Activated naive CD4-positive, alpha-beta T cell treated with anti-CD3 and anti-CD28 coated beads for 36 hours (primary cell): ENCODE measurements around the gene CTSL. TPM values are rescaled to one million over a fixed set of nuclear protein-coding genes. Genes with fewer than 3 reads are reported as not detected.

ENCODE experiments used
- CTCF ChIA-PET: fragments of 350-600 bp; sonication (Branson Sonifier 250); formaldehyde crosslinking; loops from one replicate; lab custom pipeline; 2021; ENCODE audit warnings: antibody characterized with exemption; lab: Charles Lee
- DNase-seq: peaks from one replicate; pipeline ENCODE4 v3.0.0-alpha.2; 2020
- H3K27ac Mint-ChIP-seq: one replicate; pipeline ENCODE4 v1.8.0; 2021; ENCODE audit warnings: mild to moderate bottlenecking, mixed read lengths
- H3K27me3 Mint-ChIP-seq: one replicate; pipeline ENCODE4 v1.8.0; 2021; ENCODE audit warnings: low read depth, mixed read lengths
- H3K36me3 Mint-ChIP-seq: one replicate; pipeline ENCODE4 v1.8.0; 2021; ENCODE audit warnings: low read depth, mixed read lengths
- H3K4me1 Mint-ChIP-seq: one replicate; pipeline ENCODE4 v1.8.0; 2021; ENCODE audit warnings: low read depth, mixed read lengths
- H3K4me3 Mint-ChIP-seq: one replicate; pipeline ENCODE4 v1.8.0; 2021; ENCODE audit warnings: mild to moderate bottlenecking, moderate library complexity, mixed read lengths
- H3K9me3 Mint-ChIP-seq: one replicate; pipeline ENCODE4 v1.8.0; 2021; ENCODE audit warnings: mixed read lengths
- intact Hi-C: fragments of 100-400 bp; cut with micrococcal nuclease; formaldehyde crosslinking; loops from one replicate; pipeline ENCODE4 v1.15.1; 2023
- total RNA-seq, 2 experiments: library from RNA; stranded (reverse); gene quantifications; one replicate each; pipeline ENCODE4 v1.2.3, GENCODE V29; 2021

The CTSL gene
- total RNA-seq, 2 experiments from 2014 or later, result 0.81 to 0.86 TPM

GRCh38 chr9:87685441-87685840, 40.5 kb upstream of the CTSL start:
- H3K4me1 Mint-ChIP-seq, result peaks cover 24% of the 10 kb centered on the region
- DNase-seq, result no peak
- no peak overlapping the region for H3K27ac Mint-ChIP-seq
- CTCF ChIA-PET, result interaction anchor here (0.6 to 1.0 kb wide), 3 partner anchors 128 to 1314 kb away, joined by 3 read pairs; no protein-coding TSS in a partner anchor
- H3K9me3 Mint-ChIP-seq, result peaks cover 1% of the 10 kb centered on the region
- intact Hi-C loops, result loop anchor here (2.0 to 10.0 kb wide), 4 partner anchors 59 to 355 kb away; partner anchors contain the start of genes CDK20 and SPATA31E1
- no peak overlapping the region for H3K4me3 Mint-ChIP-seq
- no peaks in the 10 kb centered on the region for H3K36me3 Mint-ChIP-seq
- no peaks in the 10 kb centered on the region for H3K27me3 Mint-ChIP-seq

DNA sequence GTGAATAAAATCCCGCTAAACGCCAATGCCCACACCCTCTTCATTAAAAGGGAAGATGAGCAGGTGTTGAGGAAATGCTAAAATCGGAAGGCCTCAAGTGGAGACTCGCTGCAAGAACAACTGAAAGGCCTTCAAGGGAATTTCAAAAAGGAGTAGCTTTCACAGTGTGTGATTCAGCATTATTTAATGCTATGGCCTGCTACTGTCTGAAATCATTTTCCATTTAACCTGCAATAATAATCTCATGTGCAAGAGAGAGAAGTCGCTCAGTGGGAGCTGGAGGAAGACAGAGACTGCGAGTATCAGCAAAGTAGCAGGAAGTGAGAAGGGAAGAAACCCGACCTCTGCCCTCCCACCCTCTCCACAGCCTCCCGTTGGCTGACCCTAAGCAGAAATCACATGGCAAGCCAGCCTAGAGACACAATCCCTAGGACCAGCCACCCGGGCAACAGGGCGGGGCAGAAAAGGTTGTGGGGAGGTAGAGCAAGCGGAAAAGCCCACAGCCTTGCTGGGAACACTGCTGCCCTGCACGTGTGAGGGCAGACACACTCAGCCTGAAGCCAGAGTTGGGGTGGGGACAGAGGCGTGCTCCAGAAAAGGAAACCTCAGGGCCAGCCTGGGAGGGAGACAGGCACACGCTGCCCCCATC, 39.9 kb upstream of the CTSL start:
- no peaks in the 10 kb centered on the region for H3K27me3 Mint-ChIP-seq
- H3K4me3 Mint-ChIP-seq, result no peak overlapping the region
- no peak overlapping the region for H3K27ac Mint-ChIP-seq
- H3K36me3 Mint-ChIP-seq, result no peaks in the 10 kb centered on the region
- CTCF ChIA-PET, result interaction anchor here (0.9 to 1.0 kb wide), 2 partner anchors 127 to 175 kb away, joined by 3 read pairs; no protein-coding TSS in a partner anchor
- DNase-seq, result no peak
- H3K4me1 Mint-ChIP-seq, result peaks cover 24% of the 10 kb centered on the region
- peaks cover 1% of the 10 kb centered on the region for H3K9me3 Mint-ChIP-seq
- intact Hi-C loops, result loop anchor here (2.0 to 10.0 kb wide), 4 partner anchors 59 to 355 kb away; partner anchors contain the start of genes CDK20 and SPATA31E1

DNA sequence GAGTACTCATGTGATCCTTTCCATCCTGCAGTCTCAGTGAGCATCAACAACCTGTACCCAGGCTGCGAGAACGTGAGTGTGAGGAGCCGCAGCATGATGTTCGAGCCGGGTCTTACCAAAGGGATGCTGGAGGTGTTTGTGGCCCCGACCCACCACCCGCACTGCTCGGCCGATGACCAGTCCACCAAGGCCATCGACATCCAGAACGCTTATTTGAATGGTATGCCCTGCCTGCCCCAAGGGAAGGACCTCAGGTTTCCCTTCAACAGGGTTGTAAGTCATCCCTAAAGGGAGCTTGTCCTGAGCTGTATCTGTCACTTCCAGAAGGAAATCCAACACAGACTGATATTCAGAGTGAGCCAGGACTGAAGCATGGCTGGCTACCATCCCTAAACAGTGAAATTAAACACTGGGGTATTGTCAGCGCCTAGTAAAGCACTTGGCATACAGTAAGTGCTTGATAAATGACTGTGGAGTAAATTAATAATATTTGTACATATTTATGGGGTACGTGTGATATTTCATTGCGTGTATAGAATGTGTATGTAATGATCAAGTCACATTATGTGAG, 39.3 kb upstream of the CTSL start:
- no peak for DNase-seq
- intact Hi-C loops, result loop anchor here (10.0 kb wide), 3 partner anchors 58 to 288 kb away; partner anchors contain the start of genes CDK20 and SPATA31E1
- Mint-ChIP-seq H3K4me3 (no peak overlapping the region), H3K36me3 (no peaks in the 10 kb centered on the region), H3K27ac (no peak overlapping the region), H3K4me1 (peaks cover 24% of the 10 kb centered on the region), H3K27me3 (no peaks in the 10 kb centered on the region), H3K9me3 (peaks cover 1% of the 10 kb centered on the region)
- CTCF ChIA-PET, result interaction anchor here (0.9 kb wide), 1 partner anchor 175 kb away, joined by 3 read pairs; no protein-coding TSS in a partner anchor

GRCh38 chr9:87687207-87687606, 38.7 kb upstream of the CTSL start:
- no peak for DNase-seq
- CTCF ChIA-PET, result no interaction called here
- H3K4me3 Mint-ChIP-seq, result no peak overlapping the region
- H3K36me3 Mint-ChIP-seq, result no peaks in the 10 kb centered on the region
- no peaks in the 10 kb centered on the region for H3K27me3 Mint-ChIP-seq
- peaks cover 24% of the 10 kb centered on the region for H3K4me1 Mint-ChIP-seq
- intact Hi-C loops, result loop anchor here (10.0 kb wide), 3 partner anchors 58 to 288 kb away; partner anchors contain the start of genes CDK20 and SPATA31E1
- peaks cover 1% of the 10 kb centered on the region for H3K9me3 Mint-ChIP-seq
- no peak overlapping the region for H3K27ac Mint-ChIP-seq

- Mint-ChIP-seq H3K4me3 (no peak overlapping the region), H3K9me3 (peaks cover 15% of the 10 kb centered on the region), H3K27ac (no peak overlapping the region), H3K36me3 (no peaks in the 10 kb centered on the region), H3K4me1 (no peaks in the 10 kb centered on the region), H3K27me3 (no peaks in the 10 kb centered on the region)
- no peak for DNase-seq
- CTCF ChIA-PET, result interaction anchor here (1.1 kb wide), 1 partner anchor 16 kb away, joined by 3 read pairs; no protein-coding TSS in a partner anchor
- intact Hi-C loops, result no loop called here
These were observed 31.6 kb upstream of the CTSL start for GRCh38 chr9:87694236-87694755.

GRCh38 chr9:87695523-87695922, 30.4 kb upstream of the CTSL start:
- CTCF ChIA-PET, result interaction anchor here (0.7 kb wide), 1 partner anchor 41 kb away, joined by 3 read pairs; no protein-coding TSS in a partner anchor
- Mint-ChIP-seq H3K36me3 (no peaks in the 10 kb centered on the region), H3K9me3 (peaks cover 14% of the 10 kb centered on the region), H3K27me3 (no peaks in the 10 kb centered on the region), H3K4me3 (no peak overlapping the region), H3K4me1 (no peaks in the 10 kb centered on the region), H3K27ac (no peak overlapping the region)
- intact Hi-C loops, result no loop called here
- DNase-seq, result no peak

DNA sequence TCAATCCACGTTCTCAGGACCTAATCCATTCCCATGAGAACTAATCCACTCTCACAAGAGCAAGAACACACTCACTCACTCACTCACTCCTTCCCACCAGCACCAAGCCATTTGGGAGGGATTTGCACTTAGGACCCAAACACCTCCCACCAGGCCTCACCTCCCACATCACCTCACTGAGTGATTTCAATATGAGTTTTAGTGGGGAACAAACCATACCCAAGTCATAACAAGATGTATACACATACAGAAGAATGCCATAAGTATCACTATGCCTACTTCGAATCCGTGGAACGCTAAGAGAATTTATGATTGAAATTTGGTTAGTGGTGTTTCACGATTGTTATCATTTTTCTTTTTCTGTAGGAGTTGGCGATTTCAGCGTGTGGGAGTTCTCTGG, 29.3 kb upstream of the CTSL start:
- CTCF ChIA-PET, result no interaction called here
- intact Hi-C loops, result no loop called here
- Mint-ChIP-seq H3K27me3 (no peaks in the 10 kb centered on the region), H3K4me3 (no peak overlapping the region), H3K36me3 (no peaks in the 10 kb centered on the region), H3K9me3 (peaks cover 14% of the 10 kb centered on the region), H3K4me1 (no peaks in the 10 kb centered on the region), H3K27ac (no peak overlapping the region)
- no peak for DNase-seq

GRCh38 chr9:87698069-87698809, 27.7 kb upstream of the CTSL start:
- Mint-ChIP-seq H3K9me3 (peaks cover 9% of the 10 kb centered on the region), H3K4me3 (no peak overlapping the region), H3K4me1 (peaks cover 3% of the 10 kb centered on the region), H3K27me3 (peaks cover 2% of the 10 kb centered on the region), H3K36me3 (no peaks in the 10 kb centered on the region), H3K27ac (no peak overlapping the region)
- no peak for DNase-seq
- CTCF ChIA-PET, result no interaction called here
- intact Hi-C loops, result no loop called here

DNA sequence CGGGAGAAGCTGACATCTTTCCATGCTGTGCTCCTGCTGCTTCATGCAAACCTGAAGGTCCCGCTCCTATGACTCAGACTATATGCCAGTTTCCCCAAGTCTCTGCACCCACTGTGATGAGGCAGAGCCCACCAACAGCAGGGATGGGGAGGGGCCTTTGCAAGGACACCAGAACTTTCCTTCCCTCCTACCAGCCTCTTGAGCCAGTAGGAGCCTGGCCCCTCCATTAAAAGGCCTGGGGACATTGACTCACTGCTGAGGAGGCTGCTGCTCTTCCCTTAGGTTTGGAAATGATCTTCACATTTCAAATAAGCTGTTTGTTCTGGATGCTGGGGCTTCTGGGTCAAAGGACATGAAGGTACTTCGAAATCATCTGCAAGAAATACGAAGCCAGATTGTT, 26.1 kb upstream of the CTSL start:
- H3K27me3 Mint-ChIP-seq, result peaks cover 2% of the 10 kb centered on the region
- H3K4me3 Mint-ChIP-seq, result no peak overlapping the region
- no peaks in the 10 kb centered on the region for H3K9me3 Mint-ChIP-seq
- H3K27ac Mint-ChIP-seq, result no peak overlapping the region
- no peaks in the 10 kb centered on the region for H3K36me3 Mint-ChIP-seq
- intact Hi-C loops, result loop anchor here (10.0 kb wide), 1 partner anchor 775 kb away; no protein-coding TSS in a partner anchor
- H3K4me1 Mint-ChIP-seq, result peaks cover 3% of the 10 kb centered on the region
- CTCF ChIA-PET, result no interaction called here
- no peak for DNase-seq

- no peaks in the 10 kb centered on the region for H3K36me3 Mint-ChIP-seq
- H3K27ac Mint-ChIP-seq, result no peak overlapping the region
- intact Hi-C loops, result loop anchor here (10.0 kb wide), 1 partner anchor 773 kb away; no protein-coding TSS in a partner anchor
- H3K4me3 Mint-ChIP-seq, result no peak overlapping the region
- CTCF ChIA-PET, result no interaction called here
- no peaks in the 10 kb centered on the region for H3K9me3 Mint-ChIP-seq
- peaks cover 2% of the 10 kb centered on the region for H3K27me3 Mint-ChIP-seq
- DNase-seq, result no peak
- peaks cover 3% of the 10 kb centered on the region for H3K4me1 Mint-ChIP-seq
These were observed 24.4 kb upstream of the CTSL start for GRCh38 chr9:87701491-87701890.

GRCh38 chr9:87701931-87702421, 23.9 kb upstream of the CTSL start:
- H3K4me1 Mint-ChIP-seq, result peaks cover 3% of the 10 kb centered on the region
- CTCF ChIA-PET, result no interaction called here

DNA sequence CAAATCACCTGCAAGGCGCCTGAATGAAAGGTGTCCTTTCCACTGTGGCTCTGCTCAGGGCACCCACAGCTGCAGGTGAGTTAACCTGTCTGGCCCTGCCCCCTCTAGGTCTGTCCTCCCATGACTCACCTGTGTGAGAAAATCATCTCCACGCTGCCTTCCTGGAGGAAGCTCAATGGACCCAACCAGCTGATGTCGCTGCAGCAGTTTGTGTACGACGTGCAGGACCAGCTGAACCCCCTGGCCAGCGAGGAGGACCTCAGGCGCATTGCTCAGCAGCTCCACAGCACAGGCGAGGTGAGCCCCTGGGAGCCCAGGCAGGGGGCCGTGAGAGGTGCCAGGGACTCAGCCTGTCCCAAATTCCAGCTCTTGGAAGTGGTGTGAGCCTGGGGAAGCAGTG, 23.0 kb upstream of the CTSL start:
- CTCF ChIA-PET, result no interaction called here
- H3K27ac Mint-ChIP-seq, result no peak overlapping the region
- no peak overlapping the region for H3K4me3 Mint-ChIP-seq
- H3K27me3 Mint-ChIP-seq, result peaks cover 4% of the 10 kb centered on the region
- H3K4me1 Mint-ChIP-seq, result peaks cover 10% of the 10 kb centered on the region
- H3K9me3 Mint-ChIP-seq, result no peaks in the 10 kb centered on the region
- intact Hi-C loops, result loop anchor here (10.0 kb wide), 1 partner anchor 772 kb away; no protein-coding TSS in a partner anchor
- DNase-seq, result no peak
- H3K36me3 Mint-ChIP-seq, result no peaks in the 10 kb centered on the region

More at GRCh38 chr9:87701931-87702421, 23.9 kb upstream of the CTSL start:
- no peak overlapping the region for H3K4me3 Mint-ChIP-seq
- no peak overlapping the region for H3K27ac Mint-ChIP-seq
- DNase-seq, result no peak
- H3K36me3 Mint-ChIP-seq, result no peaks in the 10 kb centered on the region
- peaks cover 2% of the 10 kb centered on the region for H3K27me3 Mint-ChIP-seq
- intact Hi-C loops, result loop anchor here (10.0 kb wide), 1 partner anchor 773 kb away; no protein-coding TSS in a partner anchor
- no peaks in the 10 kb centered on the region for H3K9me3 Mint-ChIP-seq
